ENCODE measurements around the gene SLC25A44.

DNA sequence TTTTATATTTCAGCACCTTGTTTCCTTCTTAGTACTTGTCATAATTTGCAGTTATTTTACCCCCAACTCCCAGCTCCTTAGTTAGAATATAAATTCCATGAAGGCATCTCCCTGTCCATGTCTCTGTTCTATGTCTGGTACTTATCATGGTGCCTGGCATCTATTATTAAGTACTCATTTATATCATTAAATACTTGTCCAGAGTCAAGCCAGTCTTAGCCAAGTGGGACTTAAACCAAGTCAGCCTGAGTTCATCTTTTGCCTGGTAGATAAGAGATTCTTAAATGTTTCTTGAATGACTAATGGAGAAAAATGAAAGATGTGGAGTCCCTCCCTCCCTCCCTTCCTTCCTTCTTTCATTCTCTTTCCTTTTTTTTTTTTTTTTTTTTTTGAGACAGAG is 9.4 kb downstream of the SLC25A44 start:
- TF ChIP-seq GATA2 (IDR thresholded peaks at IDR 0.05; ENCODE audit: low read depth, low read length), result no peak
- no peak for TF ChIP-seq GATA3 (IDR thresholded peaks at IDR 0.05; ENCODE audit: low read depth, low read length)

Data from SH-SY5Y (cell line).